Epithelial cell of prostate (primary cell): ENCODE measurements around the gene CSTF1.

Source experiments
- DNase-seq: peaks from one replicate; pipeline ENCODE4 v3.0.0-alpha.2; 2011; ENCODE audit warnings: low read depth, low spot score
- H3K27ac ChIP-seq: fragments of 450-650 bp; 2 replicates; pipeline ENCODE4 v1.5.1; 2017; ENCODE audit warnings: mild to moderate bottlenecking

The CSTF1 gene

DNA sequence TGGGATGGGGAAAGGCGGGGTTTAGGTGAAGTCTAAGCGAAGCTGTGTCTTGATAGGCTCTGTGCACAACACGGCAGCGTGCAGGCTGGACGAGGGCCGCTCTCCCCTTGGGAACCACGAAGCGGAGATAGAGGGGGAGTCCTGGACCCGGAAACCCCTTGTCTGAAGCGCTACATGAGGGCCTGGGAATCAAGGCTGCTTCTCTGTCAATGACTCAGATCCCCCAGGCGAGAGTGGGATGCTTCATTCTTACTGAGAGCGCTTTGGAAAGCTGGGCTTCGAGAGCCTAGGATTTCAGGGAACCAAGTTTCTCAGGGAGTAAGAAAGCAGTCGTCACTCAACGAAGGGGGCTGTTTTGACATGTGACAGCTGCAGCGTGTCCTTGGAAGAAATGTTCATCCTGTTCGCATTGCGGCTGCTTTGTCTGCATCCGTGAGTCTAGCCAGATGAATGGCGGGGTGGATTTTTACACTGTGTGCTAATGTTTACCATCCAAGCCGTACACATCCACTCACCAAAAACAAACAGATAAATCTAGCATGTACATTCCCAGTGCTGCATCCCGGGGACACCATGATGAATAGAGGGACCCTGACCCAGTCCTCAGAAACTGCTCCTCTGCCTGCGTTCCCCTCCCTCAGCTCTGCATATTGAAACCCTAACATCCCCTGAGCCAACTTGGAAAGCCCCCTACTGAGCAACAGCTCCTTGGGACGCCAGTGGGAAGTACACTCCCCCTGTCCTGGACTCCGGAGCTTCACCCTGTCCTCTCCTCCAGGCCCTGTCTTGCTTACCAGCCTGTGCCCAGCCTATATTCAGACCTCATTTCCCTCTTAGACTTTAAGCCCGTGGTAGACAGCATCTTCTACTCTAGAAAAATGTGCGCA is 51.5 kb downstream of the CSTF1 start:
- H3K27ac ChIP-seq: no peak overlapping the region
- DNase-seq: no peak

GRCh38 chr20:56445130-56445529 is 52.7 kb downstream of the CSTF1 start:
- no peak for DNase-seq
- no peak overlapping the region for H3K27ac ChIP-seq

DNA sequence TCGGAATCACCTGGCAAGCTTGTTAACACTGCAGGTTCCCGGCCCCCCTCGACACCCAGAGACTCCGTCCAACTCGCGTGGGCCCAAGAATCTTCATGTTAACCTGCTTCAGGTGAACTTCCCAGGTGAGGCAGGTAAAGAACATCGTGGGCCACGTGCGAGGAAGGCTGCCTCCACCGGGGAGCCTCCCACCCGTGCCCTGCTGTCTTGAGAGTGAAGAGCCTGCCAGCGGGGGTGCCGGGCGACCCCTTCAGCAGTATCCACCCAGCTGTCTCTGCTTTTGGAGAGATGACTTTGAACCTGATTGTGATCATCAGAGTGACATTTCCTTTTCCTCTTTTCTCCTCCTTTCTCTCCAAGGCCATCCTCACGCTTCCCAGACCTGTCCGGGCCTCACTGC is 53.1 kb downstream of the CSTF1 start:
- DNase-seq: no peak
- no peak overlapping the region for H3K27ac ChIP-seq

DNA sequence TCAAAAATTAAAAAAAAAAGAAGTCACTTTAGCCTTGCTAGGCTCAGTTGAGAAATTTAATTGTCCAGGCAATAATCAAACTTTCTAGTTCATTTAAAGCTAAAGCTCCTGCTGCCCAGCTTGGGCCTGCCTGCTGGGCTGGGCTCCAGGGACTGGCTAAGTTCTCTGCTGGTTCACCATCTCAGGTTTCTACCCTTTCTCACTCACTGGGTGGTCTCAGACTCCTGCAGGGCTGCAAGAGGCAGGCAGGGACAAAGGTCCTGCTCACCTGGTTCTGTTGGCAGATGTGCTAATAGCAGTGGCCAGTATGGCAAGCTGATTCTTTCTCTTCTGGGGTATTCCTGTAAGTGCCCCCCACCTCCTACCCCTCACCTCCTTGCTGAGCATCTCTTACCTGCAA is 54.8 kb downstream of the CSTF1 start:
- no peak for DNase-seq
- no peak overlapping the region for H3K27ac ChIP-seq

DNA sequence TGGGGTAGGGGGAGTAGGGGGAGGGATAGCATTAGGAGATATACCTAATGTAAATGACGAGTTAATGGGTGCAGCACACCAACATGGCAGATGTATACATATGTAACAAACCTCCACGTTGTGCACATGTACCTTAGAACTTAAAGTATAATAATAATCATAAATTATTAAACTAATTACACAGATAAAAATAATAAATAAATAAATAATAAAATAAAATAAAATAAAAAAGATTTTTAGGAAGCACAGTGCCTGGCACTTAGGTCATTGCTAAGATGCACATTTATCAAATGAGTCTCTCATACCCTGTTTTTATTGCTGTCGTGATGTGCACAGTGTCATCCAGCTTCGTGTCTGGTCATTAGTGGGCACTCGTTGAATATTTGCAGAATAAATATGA is 57.0 kb downstream of the CSTF1 start:
- DNase-seq: no peak
- H3K27ac ChIP-seq: no peak overlapping the region

DNA sequence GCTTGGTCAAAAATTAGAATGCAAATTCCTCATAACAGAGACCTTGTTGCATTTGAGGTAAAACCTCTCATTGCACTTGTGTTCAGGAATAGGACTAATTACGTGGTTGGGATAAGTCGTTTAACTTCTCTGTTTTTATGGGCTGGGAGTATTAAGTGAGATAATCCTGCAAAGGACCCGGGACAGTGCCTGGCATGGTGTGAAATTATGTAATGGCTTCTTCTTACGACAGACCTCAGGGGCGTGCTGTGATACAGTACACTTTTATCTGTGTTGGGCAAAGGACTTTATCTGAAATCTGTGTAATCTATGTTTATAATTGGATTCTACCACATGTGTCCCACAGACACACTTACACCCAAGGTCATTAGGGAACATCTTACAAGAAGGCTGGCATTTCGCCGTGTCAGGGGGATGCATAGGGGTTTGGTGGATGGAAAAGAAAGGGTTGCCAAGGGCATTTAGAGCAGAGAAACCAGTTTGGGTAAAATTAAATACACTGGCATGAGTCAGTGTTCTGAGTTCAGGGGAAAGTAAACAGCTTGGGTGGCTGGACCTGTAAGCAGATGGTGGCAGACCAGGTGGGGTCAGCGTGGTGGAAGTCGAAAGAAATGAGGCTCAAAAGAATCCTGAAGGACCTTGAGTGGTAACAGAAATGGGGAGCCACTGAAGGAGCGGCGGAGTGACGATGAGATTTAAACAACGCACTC is 58.8 kb downstream of the CSTF1 start:
- H3K27ac ChIP-seq: no peak overlapping the region
- no peak for DNase-seq

- H3K27ac ChIP-seq: no peak overlapping the region
- DNase-seq: no peak
These were observed 60.9 kb downstream of the CSTF1 start for GRCh38 chr20:56453352-56453751.

GRCh38 chr20:56454754-56455153 is 62.3 kb downstream of the CSTF1 start:
- no peak overlapping the region for H3K27ac ChIP-seq
- DNase-seq: no peak
